SK-N-SH (cell line): ENCODE results near the gene SLC8A1.

Source experiments
- EP300 ChIP-seq, 2 experiments: IDR thresholded peaks; 2 replicates each; pipeline versions ENCODE4 v1.4.0 to v1.6.1; 2012; ENCODE audit warnings: borderline replicate concordance in 1 of 2, low read depth in 1 of 2, low read length in 1 of 2
- EZH2phosphoT487 ChIP-seq: fragments of 200-600 bp; sonication (generic); IDR thresholded peaks from 2 replicates; pipeline ENCODE4 v1.6.1; 2017; ENCODE audit warnings: low read depth, mixed run types, mild to moderate bottlenecking, antibody characterized with exemption, moderate library complexity, borderline replicate concordance
- FOSL2 ChIP-seq: IDR thresholded peaks from 2 replicates; pipeline ENCODE4 v1.4.0; 2012; ENCODE audit warnings: low read depth, mild to moderate bottlenecking, moderate library complexity, borderline replicate concordance
- FOXJ3 ChIP-seq: sonication (generic); formaldehyde crosslinking; IDR thresholded peaks from 2 replicates; pipeline ENCODE4 v1.5.1; 2020; ENCODE audit warnings: mild to moderate bottlenecking, missing genetic modification reagents
- GABPA ChIP-seq: IDR thresholded peaks from 2 replicates; pipeline ENCODE4 v1.4.0; 2012; ENCODE audit warnings: low read depth, mild to moderate bottlenecking
- MXI1 ChIP-seq: IDR thresholded peaks from 2 replicates; pipeline ENCODE4 v1.6.1; 2012; ENCODE audit warnings: mild to moderate bottlenecking, low read depth, low read length, improper control_type of control experiment
- PBX3 ChIP-seq: IDR thresholded peaks from 2 replicates; pipeline ENCODE4; 2012
- POLR2AphosphoS5 ChIP-seq: IDR thresholded peaks from 2 replicates; pipeline ENCODE4 v1.6.1; 2012; ENCODE audit warnings: low read depth, low read length
- RXRA ChIP-seq: IDR thresholded peaks from 2 replicates; pipeline ENCODE4 v1.4.0; 2012; ENCODE audit warnings: low read depth, mild to moderate bottlenecking, borderline replicate concordance
- SIN3A ChIP-seq: IDR thresholded peaks from 2 replicates; pipeline ENCODE4 v1.6.1; 2012; ENCODE audit warnings: low read depth, mild to moderate bottlenecking, low read length, moderate library complexity, borderline replicate concordance
- SMC3 ChIP-seq: IDR thresholded peaks from 2 replicates; pipeline ENCODE4 v1.6.1; 2012; ENCODE audit warnings: low read depth, low read length, improper control_type of control experiment
- TAF1 ChIP-seq: IDR thresholded peaks from 2 replicates; pipeline ENCODE4 v1.6.1; 2012; ENCODE audit warnings: low read depth, mild to moderate bottlenecking, low read length, moderate library complexity, borderline replicate concordance
- TCF12 ChIP-seq: IDR thresholded peaks from 2 replicates; pipeline ENCODE4 v1.4.0; 2012
- TF ChIP-seq, protein P1 (sequence below): fragments of 200-600 bp; sonication (generic); IDR thresholded peaks from 2 replicates; pipeline ENCODE4 v1.6.1; 2017; ENCODE audit warnings: antibody characterized with exemption, mild to moderate bottlenecking, moderate library complexity

DNA sequence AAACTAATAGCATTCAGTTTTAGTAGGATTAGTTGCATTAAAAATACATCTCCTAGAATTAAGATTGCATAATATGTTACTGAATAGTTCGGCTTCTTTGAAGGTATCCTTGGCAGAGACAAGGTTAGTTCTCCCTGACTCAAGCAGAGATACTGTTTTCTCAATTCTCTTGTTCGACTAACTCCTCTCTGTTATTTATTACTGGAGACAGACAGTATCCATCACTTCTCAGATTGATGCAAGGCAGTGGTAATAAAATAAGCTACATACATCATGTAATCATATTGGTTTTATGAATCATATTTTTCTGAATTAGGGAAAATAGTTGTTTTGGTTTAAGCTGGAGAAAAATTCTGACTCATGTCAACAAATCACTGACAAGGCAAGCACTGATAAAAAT, 134.8 kb downstream of the SLC8A1 start:
- TF ChIP-seq PBX3 (peak; percentile 84), MXI1 (no peak), SIN3A (no peak), GABPA (no peak), RXRA (no peak), POLR2AphosphoS5 (no peak), EP300 (IDR thresholded peaks at IDR 0.05; ENCODE audit: borderline replicate concordance in 1 of 2, low read depth in 1 of 2, low read length in 1 of 2) (no peak), FOSL2 (no peak), FOXJ3 (no peak), TCF12 (peak; percentile 48), SMC3 (no peak), EZH2phosphoT487 (no peak), TAF1 (no peak)
- TF ChIP-seq, protein P1, sequence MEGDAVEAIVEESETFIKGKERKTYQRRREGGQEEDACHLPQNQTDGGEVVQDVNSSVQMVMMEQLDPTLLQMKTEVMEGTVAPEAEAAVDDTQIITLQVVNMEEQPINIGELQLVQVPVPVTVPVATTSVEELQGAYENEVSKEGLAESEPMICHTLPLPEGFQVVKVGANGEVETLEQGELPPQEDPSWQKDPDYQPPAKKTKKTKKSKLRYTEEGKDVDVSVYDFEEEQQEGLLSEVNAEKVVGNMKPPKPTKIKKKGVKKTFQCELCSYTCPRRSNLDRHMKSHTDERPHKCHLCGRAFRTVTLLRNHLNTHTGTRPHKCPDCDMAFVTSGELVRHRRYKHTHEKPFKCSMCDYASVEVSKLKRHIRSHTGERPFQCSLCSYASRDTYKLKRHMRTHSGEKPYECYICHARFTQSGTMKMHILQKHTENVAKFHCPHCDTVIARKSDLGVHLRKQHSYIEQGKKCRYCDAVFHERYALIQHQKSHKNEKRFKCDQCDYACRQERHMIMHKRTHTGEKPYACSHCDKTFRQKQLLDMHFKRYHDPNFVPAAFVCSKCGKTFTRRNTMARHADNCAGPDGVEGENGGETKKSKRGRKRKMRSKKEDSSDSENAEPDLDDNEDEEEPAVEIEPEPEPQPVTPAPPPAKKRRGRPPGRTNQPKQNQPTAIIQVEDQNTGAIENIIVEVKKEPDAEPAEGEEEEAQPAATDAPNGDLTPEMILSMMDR = no peak
